ENCODE measurements around the gene AK6.
"Not testable (repeated sequence)": the region's sequence is repeated elsewhere in the genome, so short reads cannot be mapped to it uniquely, and the experiment has no call there.

Gene AK6

DNA sequence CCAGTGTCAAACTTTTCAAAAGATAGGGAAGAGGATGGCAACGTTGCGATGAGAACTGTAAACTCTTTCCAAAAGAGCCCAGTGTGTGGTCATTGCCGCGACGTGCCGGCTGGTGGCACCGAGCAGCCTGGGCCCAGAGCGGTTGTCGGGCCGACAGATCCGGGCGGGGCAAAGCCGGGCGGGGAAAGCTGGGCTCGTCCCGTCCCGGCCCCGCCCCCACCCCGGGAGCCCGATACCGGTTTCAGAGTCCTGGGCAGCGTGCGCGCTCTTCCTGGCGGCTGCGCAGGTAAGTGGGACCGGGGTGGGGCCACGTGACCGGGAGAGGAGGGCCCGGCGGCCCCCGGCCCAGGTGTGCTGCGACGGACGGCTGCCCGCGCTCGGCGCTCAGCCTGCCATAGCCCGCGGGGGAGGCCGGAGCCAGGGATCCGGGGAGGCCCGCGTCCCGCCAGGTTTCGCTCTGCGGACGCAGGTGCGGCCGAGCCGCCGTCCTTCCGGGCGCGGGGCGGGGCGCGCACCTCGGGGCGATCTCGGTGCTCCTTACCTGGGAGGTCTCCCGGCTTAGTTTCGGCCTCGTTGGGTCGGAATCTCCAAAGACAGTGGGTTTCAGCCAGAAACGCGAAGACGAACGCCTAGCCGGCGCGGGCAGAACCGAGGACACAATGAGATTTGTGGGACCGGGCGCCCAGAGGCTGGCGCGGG lies 45.7 kb upstream of the AK6 start, which contains the start of gene MARVELD2:
Gene MARVELD2 (plus strand): TSS at position 232 of the 699 bp plus-strand sequence. CDS start 4,270 bp downstream, outside the sequence.
- TF ChIP-seq, protein P1, sequence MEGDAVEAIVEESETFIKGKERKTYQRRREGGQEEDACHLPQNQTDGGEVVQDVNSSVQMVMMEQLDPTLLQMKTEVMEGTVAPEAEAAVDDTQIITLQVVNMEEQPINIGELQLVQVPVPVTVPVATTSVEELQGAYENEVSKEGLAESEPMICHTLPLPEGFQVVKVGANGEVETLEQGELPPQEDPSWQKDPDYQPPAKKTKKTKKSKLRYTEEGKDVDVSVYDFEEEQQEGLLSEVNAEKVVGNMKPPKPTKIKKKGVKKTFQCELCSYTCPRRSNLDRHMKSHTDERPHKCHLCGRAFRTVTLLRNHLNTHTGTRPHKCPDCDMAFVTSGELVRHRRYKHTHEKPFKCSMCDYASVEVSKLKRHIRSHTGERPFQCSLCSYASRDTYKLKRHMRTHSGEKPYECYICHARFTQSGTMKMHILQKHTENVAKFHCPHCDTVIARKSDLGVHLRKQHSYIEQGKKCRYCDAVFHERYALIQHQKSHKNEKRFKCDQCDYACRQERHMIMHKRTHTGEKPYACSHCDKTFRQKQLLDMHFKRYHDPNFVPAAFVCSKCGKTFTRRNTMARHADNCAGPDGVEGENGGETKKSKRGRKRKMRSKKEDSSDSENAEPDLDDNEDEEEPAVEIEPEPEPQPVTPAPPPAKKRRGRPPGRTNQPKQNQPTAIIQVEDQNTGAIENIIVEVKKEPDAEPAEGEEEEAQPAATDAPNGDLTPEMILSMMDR (IDR thresholded peaks at IDR 0.05) = peak in 1 of 2 experiments; percentile 16
- Histone ChIP-seq H3K4me3 (peak within 1 kb of the TSS; percentile 61 to 63), H3K36me3 (peaks cover 18 to 43% (median 38%) of the 10 kb centered on the region in 3 donors), H3K9me3 (no peaks in the 10 kb centered on the region), H3K27me3 (no peaks in the 10 kb centered on the region), H3K4me1 (peaks cover 0 to 12% (median 4%) of the 10 kb centered on the region in 4 donors), H3K27ac (peak within 1 kb of the TSS in 1 of 2 donors; percentile 29)
- peak; percentile 38 to 76 for DNase-seq
- intact Hi-C loops (cut with DNase I; ENCODE audit: low total_unique reads) = no loop called here

DNA sequence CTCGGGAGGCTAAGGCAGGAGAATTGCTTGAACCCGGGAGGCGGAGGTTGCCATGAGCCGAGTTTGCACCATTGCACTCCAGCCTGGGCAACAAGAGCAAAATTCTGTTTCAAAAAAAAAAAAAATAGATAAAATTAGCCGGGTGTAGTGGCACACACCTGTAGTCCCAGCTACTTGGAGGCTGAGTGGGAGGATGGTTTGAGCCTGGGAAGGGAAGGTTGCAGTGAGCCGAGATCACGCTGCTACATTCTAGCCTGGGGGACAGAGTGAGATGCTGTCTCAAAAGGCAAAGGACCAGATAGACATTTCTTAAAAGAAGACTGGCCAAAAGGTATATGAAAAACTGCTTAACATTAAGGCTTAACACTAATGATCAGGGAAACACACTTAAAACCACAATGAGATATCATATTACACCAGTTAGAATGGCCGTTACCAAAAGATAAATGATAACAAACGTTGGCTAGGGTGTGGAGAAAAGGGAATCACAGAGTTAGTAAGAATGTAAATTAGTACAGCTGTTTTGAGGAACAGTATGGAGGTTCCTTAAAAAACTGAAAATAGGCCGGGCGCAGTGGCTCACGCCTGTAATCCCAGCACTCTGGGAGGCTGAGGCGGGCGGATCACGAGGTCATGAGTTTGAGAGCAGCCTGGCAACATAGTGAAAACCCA lies 35.5 kb upstream of the AK6 start:
- Histone ChIP-seq H3K4me3 (no peak overlapping the region), H3K27me3 (no peaks in the 10 kb centered on the region), H3K4me1 (no peaks in the 10 kb centered on the region), H3K27ac (no peak overlapping the region), H3K36me3 (peaks cover 48 to 84% (median 64%) of the 10 kb centered on the region in 3 donors), H3K9me3 (no peaks in the 10 kb centered on the region)
- no peak for DNase-seq
- TF ChIP-seq, protein P1 (IDR thresholded peaks at IDR 0.05) = no peak
- intact Hi-C loops (cut with DNase I; ENCODE audit: low total_unique reads) = no loop called here

DNA sequence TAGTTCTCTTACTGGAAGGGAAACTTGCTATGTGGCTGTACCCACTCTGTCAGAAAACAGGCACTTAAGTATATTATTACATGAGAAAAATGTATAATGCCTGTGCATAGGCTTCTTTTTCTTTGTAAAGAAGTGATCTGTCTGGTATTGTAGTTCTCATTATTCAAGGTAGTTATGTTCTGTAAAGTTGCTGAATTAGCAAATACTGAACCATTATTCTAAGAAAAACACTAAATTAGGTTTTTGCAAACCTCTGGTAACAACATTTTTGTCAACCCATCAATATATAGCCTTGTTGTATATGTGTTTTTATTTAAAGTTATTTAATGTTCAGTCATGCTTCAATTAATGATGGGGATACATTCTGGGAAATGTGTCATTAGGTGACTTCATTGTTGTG lies 9.1 kb upstream of the AK6 start:
- no peak for DNase-seq
- intact Hi-C loops (cut with DNase I; ENCODE audit: low total_unique reads) = no loop called here
- no peak overlapping the region for H3K4me3 ChIP-seq
- TF ChIP-seq, protein P1 (IDR thresholded peaks at IDR 0.05) = no peak
- H3K27ac ChIP-seq = no peak overlapping the region
- no peaks in the 10 kb centered on the region for H3K4me1 ChIP-seq
- no peaks in the 10 kb centered on the region for H3K9me3 ChIP-seq
- H3K27me3 ChIP-seq = no peaks in the 10 kb centered on the region
- peaks cover 17 to 80% (median 49%) of the 10 kb centered on the region in 3 donors for H3K36me3 ChIP-seq

DNA sequence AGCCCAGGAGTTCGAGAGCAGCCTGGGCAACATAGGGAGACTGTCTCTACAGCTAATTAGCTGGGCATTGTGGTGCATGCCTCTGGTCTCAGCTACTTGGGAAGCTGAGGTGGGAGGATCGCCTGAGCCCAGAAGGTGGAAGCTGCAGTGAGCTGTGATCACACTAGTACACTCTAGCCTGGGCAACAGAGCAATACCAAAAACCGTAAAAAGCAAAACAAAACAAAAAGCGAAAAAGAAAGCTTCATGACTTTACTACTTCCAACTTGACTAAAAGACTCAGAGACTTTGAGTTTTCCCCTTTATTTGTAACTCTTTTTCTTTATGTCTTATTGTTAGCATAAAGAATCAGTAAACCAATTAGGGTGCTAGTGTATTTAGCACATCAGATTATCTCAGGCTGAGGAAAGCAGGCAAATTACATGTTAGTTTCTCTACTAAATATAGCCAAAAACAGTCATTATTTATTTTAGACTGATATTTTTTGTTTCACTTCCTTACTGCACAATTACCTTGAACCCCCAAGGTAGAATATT lies 5.7 kb upstream of the AK6 start:
- H3K4me1 ChIP-seq = peaks cover 0 to 21% (median 12%) of the 10 kb centered on the region in 4 donors
- no peak overlapping the region for H3K27ac ChIP-seq
- H3K27me3 ChIP-seq = no peaks in the 10 kb centered on the region
- intact Hi-C loops (cut with DNase I; ENCODE audit: low total_unique reads) = no loop called here
- TF ChIP-seq, protein P1 (IDR thresholded peaks at IDR 0.05) = no peak
- no peak overlapping the region for H3K4me3 ChIP-seq
- no peak for DNase-seq
- H3K36me3 ChIP-seq = peaks cover 4 to 46% (median 24%) of the 10 kb centered on the region in 3 donors
- H3K9me3 ChIP-seq = no peaks in the 10 kb centered on the region

DNA sequence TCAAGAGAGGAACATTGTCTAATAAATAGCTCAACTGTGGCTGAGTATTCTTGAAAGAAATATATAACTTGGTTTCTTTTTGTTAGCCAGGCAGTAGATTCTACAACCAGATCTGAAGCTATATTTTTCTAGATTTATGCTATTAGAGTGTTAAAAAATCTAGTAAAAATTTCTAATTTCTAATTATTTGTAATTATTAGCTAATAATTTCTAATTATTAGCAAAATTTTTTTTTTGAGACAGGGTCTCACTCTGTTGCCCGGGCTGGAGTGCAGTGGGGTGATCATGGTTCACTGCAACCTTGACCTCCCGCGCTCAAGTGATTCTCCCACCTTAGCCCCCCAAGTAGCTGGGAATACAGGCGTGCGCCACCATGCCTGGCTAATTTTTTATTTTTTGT lies 3.1 kb upstream of the AK6 start:
- intact Hi-C loops (cut with DNase I; ENCODE audit: low total_unique reads) = no loop called here
- TF ChIP-seq, protein P1 (IDR thresholded peaks at IDR 0.05) = no peak
- Histone ChIP-seq H3K27me3 (no peaks in the 10 kb centered on the region), H3K4me1 (peaks cover 0 to 34% (median 15%) of the 10 kb centered on the region in 4 donors), H3K4me3 (no peak overlapping the region), H3K27ac (no peak overlapping the region), H3K9me3 (no peaks in the 10 kb centered on the region), H3K36me3 (peaks cover 4 to 23% (median 21%) of the 10 kb centered on the region in 3 donors)
- no peak for DNase-seq

DNA sequence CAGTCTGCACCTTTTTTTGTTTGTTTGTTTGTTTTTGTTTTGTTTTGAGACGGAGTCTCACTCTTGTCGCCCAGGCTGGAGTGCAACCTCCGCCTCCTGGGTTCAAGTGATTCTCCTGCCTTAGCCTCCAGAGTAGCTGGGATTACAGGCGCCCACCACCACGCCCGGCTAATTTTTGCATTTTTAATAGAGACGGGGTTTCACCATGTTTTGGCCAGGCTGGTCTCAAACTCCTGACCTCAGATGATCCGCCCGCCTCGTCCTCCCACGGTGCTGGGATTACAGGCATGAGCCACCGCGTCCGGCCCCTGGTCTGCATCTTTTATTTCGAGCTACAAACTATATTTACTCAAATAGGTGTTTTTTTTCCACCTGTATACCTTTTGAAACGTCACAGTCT lies 1.0 kb upstream of the AK6 start:
- Histone ChIP-seq H3K4me3 (peak overlapping the region; percentile 78 to 91), H3K4me1 (peaks cover 0 to 35% (median 15%) of the 10 kb centered on the region in 4 donors), H3K27ac (peak overlapping the region; percentile 95 to 97), H3K36me3 (peaks cover 11 to 29% (median 18%) of the 10 kb centered on the region in 3 donors)
- intact Hi-C loops (cut with DNase I; ENCODE audit: low total_unique reads); H3K9me3 ChIP-seq; H3K27me3 ChIP-seq; DNase-seq: not testable (repeated sequence)

All from tibial artery (tissue), 4 donors.